KMS-11 (cell line): ENCODE data around the gene ATP13A2.

Source experiments
- H2AFZ ChIP-seq: fragments of 200-600 bp; sonication (generic); 2 replicates; pipeline ENCODE4 v1.6.1; 2016; ENCODE audit warnings: antibody characterized with exemption, mixed run types, low read depth
- H3K27ac ChIP-seq: fragments of 200-600 bp; sonication (generic); 2 replicates; pipeline ENCODE4 v1.6.1; 2016; ENCODE audit warnings: mild to moderate bottlenecking, mixed run types
- H3K27me3 ChIP-seq: fragments of 200-600 bp; sonication (generic); 2 replicates; pipeline ENCODE4 v1.6.1; 2017; ENCODE audit warnings: mild to moderate bottlenecking, low read depth, mixed run types, moderate library complexity; ENCODE audit not compliant: insufficient read depth
- H3K36me3 ChIP-seq: fragments of 200-600 bp; sonication (generic); 2 replicates; pipeline ENCODE4 v1.6.1; 2017; ENCODE audit warnings: mild to moderate bottlenecking, mixed run types; ENCODE audit not compliant: insufficient read depth
- H3K4me1 ChIP-seq: fragments of 200-600 bp; sonication (generic); 2 replicates; pipeline ENCODE4 v1.6.1; 2016; ENCODE audit warnings: mild to moderate bottlenecking, low read depth, mixed run types; ENCODE audit not compliant: poor library complexity, severe bottlenecking
- H3K4me2 ChIP-seq: fragments of 200-600 bp; sonication (generic); 2 replicates; pipeline ENCODE4 v1.7.0; 2016; ENCODE audit warnings: mild to moderate bottlenecking, mixed run types
- H3K4me3 ChIP-seq: fragments of 200-600 bp; sonication (generic); IDR thresholded peaks from 2 replicates; pipeline ENCODE4 v1.6.1; 2017; ENCODE audit warnings: low read depth, low read length, mixed read lengths; ENCODE audit not compliant: insufficient read depth
- H3K79me2 ChIP-seq: fragments of 200-600 bp; sonication (generic); 2 replicates; pipeline ENCODE4 v1.6.1; 2016; ENCODE audit warnings: low read depth, mixed run types; ENCODE audit not compliant: insufficient read depth
- H3K9ac ChIP-seq: fragments of 200-600 bp; sonication (generic); 2 replicates; pipeline ENCODE4 v1.6.1; 2016; ENCODE audit warnings: mild to moderate bottlenecking, mixed run types
- H4K20me1 ChIP-seq: fragments of 200-600 bp; sonication (generic); 2 replicates; pipeline ENCODE4 v1.6.1; 2016; ENCODE audit warnings: mild to moderate bottlenecking, mixed run types; ENCODE audit not compliant: insufficient read depth
- CTCF ChIP-seq: fragments of 200-600 bp; sonication (generic); conservative IDR thresholded peaks from 2 replicates; pipeline ENCODE4 v1.6.1; 2017; ENCODE audit warnings: low read depth, mild to moderate bottlenecking, antibody characterized with exemption, low read length, moderate library complexity, mixed read lengths

ATP13A2 gene

GRCh38 chr1:16971341-16972188, 40.2 kb downstream of the ATP13A2 start:
- Histone ChIP-seq H3K79me2 (no peaks in the 10 kb centered on the region), H3K4me3 (no peak overlapping the region), H3K36me3 (no peaks in the 10 kb centered on the region), H3K4me2 (no peak overlapping the region), H3K9ac (no peak overlapping the region), H2AFZ (no peak overlapping the region), H3K27me3 (no peaks in the 10 kb centered on the region), H3K27ac (no peak overlapping the region), H3K4me1 (no peaks in the 10 kb centered on the region), H4K20me1 (no peaks in the 10 kb centered on the region)
- TF ChIP-seq CTCF = no peak

GRCh38 chr1:16970132-16970910, 41.4 kb downstream of the ATP13A2 start:
- H2AFZ ChIP-seq = no peak overlapping the region
- H3K4me3 ChIP-seq = no peak overlapping the region
- H4K20me1 ChIP-seq = no peaks in the 10 kb centered on the region
- H3K9ac ChIP-seq = no peak overlapping the region
- no peak overlapping the region for H3K27ac ChIP-seq
- no peak overlapping the region for H3K4me2 ChIP-seq
- H3K4me1 ChIP-seq = no peaks in the 10 kb centered on the region
- TF ChIP-seq CTCF = no peak
- no peaks in the 10 kb centered on the region for H3K27me3 ChIP-seq
- no peaks in the 10 kb centered on the region for H3K36me3 ChIP-seq
- H3K79me2 ChIP-seq = no peaks in the 10 kb centered on the region

GRCh38 chr1:16969651-16970050, 42.1 kb downstream of the ATP13A2 start:
- H3K27me3 ChIP-seq = no peaks in the 10 kb centered on the region
- no peak overlapping the region for H3K27ac ChIP-seq
- no peak for TF ChIP-seq CTCF
- H4K20me1 ChIP-seq = no peaks in the 10 kb centered on the region
- H3K9ac ChIP-seq = no peak overlapping the region
- no peak overlapping the region for H2AFZ ChIP-seq
- H3K4me2 ChIP-seq = no peak overlapping the region
- no peaks in the 10 kb centered on the region for H3K79me2 ChIP-seq
- no peaks in the 10 kb centered on the region for H3K4me1 ChIP-seq
- H3K36me3 ChIP-seq = no peaks in the 10 kb centered on the region
- no peak overlapping the region for H3K4me3 ChIP-seq

- no peaks in the 10 kb centered on the region for H3K79me2 ChIP-seq
- no peak for TF ChIP-seq CTCF
- H3K36me3 ChIP-seq = no peaks in the 10 kb centered on the region
- H3K4me2 ChIP-seq = no peak overlapping the region
- H3K4me3 ChIP-seq = no peak overlapping the region
- H3K4me1 ChIP-seq = no peaks in the 10 kb centered on the region
- no peaks in the 10 kb centered on the region for H4K20me1 ChIP-seq
- H2AFZ ChIP-seq = no peak overlapping the region
- H3K9ac ChIP-seq = no peak overlapping the region
- H3K27ac ChIP-seq = no peak overlapping the region
- H3K27me3 ChIP-seq = no peaks in the 10 kb centered on the region
Measured at GRCh38 chr1:16969057-16969611, 42.6 kb downstream of the ATP13A2 start.
